ENCODE data around the gene RESP18.

GRCh38 chr2:219282375-219282774, 50.2 kb downstream of the RESP18 start:
- TF ChIP-seq POLR2AphosphoS5 (IDR thresholded peaks at IDR 0.05; ENCODE audit: low read depth, low read length): no peak
- no peak for TF ChIP-seq RAD21 (IDR thresholded peaks at IDR 0.05; ENCODE audit: low read length)
- no peak for TF ChIP-seq CTCF (IDR thresholded peaks at IDR 0.05)

All from SK-N-SH (cell line).